CD14-positive monocyte (primary cell): ENCODE data around the gene ULK4. TPM values are rescaled to one million over a fixed set of nuclear protein-coding genes. Genes with fewer than 3 reads are reported as not detected.
"Not testable (repeated sequence)": the region's sequence is repeated elsewhere in the genome, so short reads cannot be mapped to it uniquely, and the experiment has no call there.

Source experiments
- DNase-seq, 3 donors: peaks; one replicate each; pipeline ENCODE4 v3.0.0-alpha.2; 2011 to 2022
- H2AFZ ChIP-seq: 2 replicates; pipeline ENCODE4 v1.6.0; 2012; ENCODE audit warnings: mild to moderate bottlenecking, low read depth, low read length, inconsistent platforms; ENCODE audit not compliant: insufficient read depth, poor library complexity, severe bottlenecking
- H3K27ac ChIP-seq, 2 donors: 1 replicate in 1 of 2; 2 replicates in 1 of 2; pipeline ENCODE4 v1.5.1; 2012 to 2013; ENCODE audit warnings: low read length in 2 of 2, control low read depth in 1 of 2, inconsistent platforms in 1 of 2, low read depth in 1 of 2, mild to moderate bottlenecking in 1 of 2
- H3K27me3 ChIP-seq, 2 donors: one replicate each; pipeline versions ENCODE4 v1.6.0 to v1.6.1; 2011 to 2013; ENCODE audit warnings: low read length in 2 of 2; ENCODE audit not compliant: control insufficient read depth in 2 of 2, insufficient read depth in 2 of 2
- H3K36me3 ChIP-seq, 2 donors: replicated peaks in 1 of 2; 1 replicate in 1 of 2; 2 replicates in 1 of 2; pipeline versions ENCODE4 v1.5.1 to v1.6.1; 2012 to 2013; ENCODE audit warnings: low read length in 2 of 2, control low read depth in 1 of 2, inconsistent platforms in 1 of 2, mild to moderate bottlenecking in 1 of 2; ENCODE audit not compliant: insufficient read depth in 2 of 2, control insufficient read depth in 1 of 2
- H3K4me1 ChIP-seq, 2 donors: 1 replicate in 1 of 2; 2 replicates in 1 of 2; pipeline versions ENCODE4 v1.5.1 to v1.6.1; 2012 to 2013; ENCODE audit warnings: low read length in 2 of 2, control low read depth in 1 of 2, inconsistent platforms in 1 of 2, mild to moderate bottlenecking in 1 of 2, moderate library complexity in 1 of 2; ENCODE audit not compliant: insufficient read depth in 2 of 2, control insufficient read depth in 1 of 2
- H3K4me2 ChIP-seq: replicated peaks from 2 replicates; pipeline ENCODE3; 2012; ENCODE audit warnings: low read length, moderate library complexity, mild to moderate bottlenecking; ENCODE audit not compliant: poor library complexity, severe bottlenecking; ENCODE audit errors: extremely low read depth
- H3K4me3 ChIP-seq, 3 experiments: fragments of 200-600 bp in 1 of 3; sonication (generic) in 1 of 3; replicated peaks in 1 of 3; 1 replicate in 2 of 3; 2 replicates in 1 of 3; pipeline ENCODE4 v1.5.1; 2011 to 2013; ENCODE audit warnings: low read length in 3 of 3, mild to moderate bottlenecking in 3 of 3, control low read depth in 2 of 3, low read depth in 2 of 3, inconsistent platforms in 1 of 3, moderate library complexity in 1 of 3
- H3K79me2 ChIP-seq: 2 replicates; pipeline ENCODE4 v1.6.0; 2012; ENCODE audit warnings: mild to moderate bottlenecking, control low read depth, inconsistent platforms, low read length, moderate library complexity; ENCODE audit not compliant: insufficient read depth
- H3K9ac ChIP-seq: 2 replicates; pipeline ENCODE4 v1.6.0; 2017; ENCODE audit warnings: low read length, mild to moderate bottlenecking; ENCODE audit not compliant: insufficient read depth, poor library complexity, severe bottlenecking
- H3K9me3 ChIP-seq, 2 donors: replicated peaks in 1 of 2; 1 replicate in 1 of 2; 2 replicates in 1 of 2; pipeline versions ENCODE4 v1.5.1 to v1.6.1; 2012 to 2013; ENCODE audit warnings: low read length in 2 of 2, control low read depth in 1 of 2; ENCODE audit not compliant: control insufficient read depth in 1 of 2, insufficient read depth in 1 of 2
- H4K20me1 ChIP-seq: 2 replicates; pipeline ENCODE4 v1.6.0; 2012; ENCODE audit warnings: mild to moderate bottlenecking, low read length, control low read depth, moderate library complexity; ENCODE audit not compliant: insufficient read depth
- H3K27ac Mint-ChIP-seq, 7 donors: one replicate each; pipeline ENCODE4 v1.8.0; 2020; ENCODE audit warnings: mild to moderate bottlenecking in 7 of 7, mixed read lengths in 7 of 7, moderate library complexity in 6 of 7, inconsistent platforms in 2 of 7
- H3K27me3 Mint-ChIP-seq, 3 donors: one replicate each; pipeline ENCODE4 v1.8.0; 2021 to 2022; ENCODE audit warnings: low read depth in 3 of 3, mild to moderate bottlenecking in 3 of 3, mixed read lengths in 3 of 3, moderate library complexity in 3 of 3, inconsistent platforms in 1 of 3
- H3K36me3 Mint-ChIP-seq, 2 donors: one replicate each; pipeline ENCODE4 v1.8.0; 2020; ENCODE audit warnings: mixed read lengths in 2 of 2, inconsistent platforms in 1 of 2, mild to moderate bottlenecking in 1 of 2
- H3K4me1 Mint-ChIP-seq: one replicate; pipeline ENCODE4 v1.8.0; 2020; ENCODE audit warnings: mild to moderate bottlenecking, mixed read lengths
- H3K4me3 Mint-ChIP-seq, 2 donors: one replicate each; pipeline ENCODE4 v1.8.0; 2020; ENCODE audit warnings: mild to moderate bottlenecking in 2 of 2, mixed read lengths in 2 of 2, moderate library complexity in 1 of 2
- H3K9me3 Mint-ChIP-seq, 7 donors: one replicate each; pipeline ENCODE4 v1.8.0; 2020 to 2022; ENCODE audit warnings: mixed read lengths in 7 of 7, mild to moderate bottlenecking in 6 of 7, moderate library complexity in 6 of 7, inconsistent platforms in 2 of 7
- CTCF ChIP-seq: fragments of 200-600 bp; IDR thresholded peaks from one replicate; pipeline ENCODE4 v1.8.0; 2022; ENCODE audit warnings: antibody characterized with exemption, mild to moderate bottlenecking
- WGBS: methylation state at CpG from one replicate; pipeline ENCODE4 v1.1.5; 2013; ENCODE audit warnings: missing lambda C conversion rate; ENCODE audit not compliant: insufficient coverage; 5-methylcytosine and 5-hydroxymethylcytosine counted together
- intact Hi-C, 2 donors: fragments of 100-400 bp; cut with micrococcal nuclease; formaldehyde crosslinking; loops; one replicate each; pipeline versions ENCODE4 v1.15.0 to v1.15.1; 2023
- polyA plus RNA-seq, 3 donors: library from polyadenylated mRNA; depleted of rRNA in 1 of 3; unstranded in 2 of 3; stranded (reverse) in 1 of 3; fragments of 300-500 nt in 2 of 3; fragments of >200 nt in 1 of 3; fragmentation: Illumina TruSeq in 2 of 3; gene quantifications; 1 replicate in 2 of 3; 2 replicates in 1 of 3; pipeline ENCODE4 v1.2.3, GENCODE V29; 2012 to 2021

The ULK4 gene
- polyA plus RNA-seq, 3 donors, result 6.7 to 14.0 (median 11.8) TPM

GRCh38 chr3:41456162-41456561 lies 505.7 kb downstream of the ULK4 start:
- H3K9ac ChIP-seq, result no peak overlapping the region
- no CpG with 5 or more reads among the region's 2 CpGs for WGBS
- H3K27ac Mint-ChIP-seq, result peak overlapping the region in 1 of 7 donors; percentile 32

GRCh38 chr3:41453618-41454017 lies 508.3 kb downstream of the ULK4 start:
- H3K27ac Mint-ChIP-seq, H3K4me3 Mint-ChIP-seq: not testable (repeated sequence)

More at GRCh38 chr3:41456162-41456561, 505.7 kb downstream of the ULK4 start:
- Mint-ChIP-seq H3K27me3 (peaks cover 0 to 2% (median 2%) of the 10 kb centered on the region in 3 donors), H3K36me3 (no peaks in the 10 kb centered on the region), H3K4me1 (no peaks in the 10 kb centered on the region), H3K9me3 (peaks cover 0 to 4% (median 0%) of the 10 kb centered on the region in 7 donors), H3K4me3 (no peak overlapping the region)
- DNase-seq, result no peak
- intact Hi-C loops, result no loop called here
- H3K27me3 ChIP-seq, result no peaks in the 10 kb centered on the region
- H3K9me3 ChIP-seq, result no peaks in the 10 kb centered on the region
- H3K4me3 ChIP-seq, result no peak overlapping the region
- no peak overlapping the region for H3K4me2 ChIP-seq
- no peak for TF ChIP-seq CTCF
- H2AFZ ChIP-seq, result no peak overlapping the region
- no peaks in the 10 kb centered on the region for H3K79me2 ChIP-seq
- H3K27ac ChIP-seq, result no peak overlapping the region
- H3K36me3 ChIP-seq, result no peaks in the 10 kb centered on the region
- no peaks in the 10 kb centered on the region for H3K4me1 ChIP-seq
- no peaks in the 10 kb centered on the region for H4K20me1 ChIP-seq

More at GRCh38 chr3:41453618-41454017, 508.3 kb downstream of the ULK4 start:
- H3K36me3 Mint-ChIP-seq, H3K27ac ChIP-seq, H2AFZ ChIP-seq, H3K9me3 Mint-ChIP-seq, H3K4me2 ChIP-seq, H3K27me3 ChIP-seq, H3K36me3 ChIP-seq, H3K79me2 ChIP-seq, H3K9ac ChIP-seq, H4K20me1 ChIP-seq, H3K4me3 ChIP-seq, H3K9me3 ChIP-seq, intact Hi-C loops, H3K4me1 ChIP-seq, H3K4me1 Mint-ChIP-seq, H3K27me3 Mint-ChIP-seq, DNase-seq: not testable (repeated sequence)
- no CpG with 5 or more reads among the region's 1 CpG for WGBS
